Measurements from ENCODE around the gene DPY30.

- TF ChIP-seq CTCF (conservative IDR thresholded peaks at IDR 0.05) (no peak), ZFX (IDR thresholded peaks at IDR 0.05) (no peak)
Measured at GRCh38 chr2:31992934-31993333, 46.7 kb downstream of the DPY30 start.
